Adrenal gland (tissue), 12 donors: ENCODE results near the gene PRSS12. TPM values are rescaled to one million over a fixed set of nuclear protein-coding genes. Genes with fewer than 3 reads are reported as not detected.

Experiments
- DNase-seq, 7 donors: peaks; one replicate each; pipeline ENCODE4 v3.0.0-alpha.2; 2019 to 2020
- H3K27ac ChIP-seq, 5 donors: fragments of 200-600 bp; sonication (generic) in 4 of 5; 1 replicate in 3 of 5; 2 replicates in 2 of 5; pipeline versions ENCODE4 v1.5.1 to v1.8.0; 2016 to 2020; ENCODE audit warnings: mild to moderate bottlenecking in 1 of 5
- H3K27me3 ChIP-seq: fragments of 200-600 bp; 2 replicates; pipeline ENCODE4 v1.8.0; 2021
- H3K36me3 ChIP-seq, 2 donors: fragments of 200-600 bp; replicated peaks in 1 of 2; 1 replicate in 1 of 2; 2 replicates in 1 of 2; pipeline versions ENCODE4 v1.5.1 to v1.8.0; 2018 to 2022
- H3K4me1 ChIP-seq, 2 donors: fragments of 200-600 bp; replicated peaks in 1 of 2; 1 replicate in 1 of 2; 2 replicates in 1 of 2; pipeline versions ENCODE4 v1.5.1 to v1.8.0; 2018 to 2021
- H3K4me3 ChIP-seq, 4 donors: fragments of 200-600 bp; sonication (generic) in 3 of 4; one replicate each; pipeline ENCODE4 v1.5.1; 2016 to 2018
- H3K9me3 ChIP-seq, 3 donors: fragments of 200-600 bp; sonication (generic) in 1 of 3; replicated peaks in 1 of 3; 1 replicate in 2 of 3; 2 replicates in 1 of 3; pipeline versions ENCODE4 v1.5.1 to v1.8.0; 2016 to 2021
- POLR2A ChIP-seq, 2 donors: fragments of 450-650 bp; IDR thresholded peaks; one replicate each; pipeline ENCODE4 v1.6.1; 2017; ENCODE audit warnings: antibody characterized with exemption in 2 of 2, mild to moderate bottlenecking in 2 of 2, moderate library complexity in 1 of 2
- WGBS, 4 donors: extraction: QIAGEN DNeasy Blood & Tissue Kit in 2 of 4; methylation state at CpG; one replicate each; pipeline versions ENCODE4 v1.1.5 to v1.1.7; 2013 to 2017; 5-methylcytosine and 5-hydroxymethylcytosine counted together
- intact Hi-C, 2 donors: fragments of 100-400 bp; cut with DNase I; formaldehyde crosslinking; loops; one replicate each; pipeline versions ENCODE4 v1.14.1 to v1.15.0; 2022 to 2023
- polyA plus RNA-seq, 3 donors: library from polyadenylated mRNA; stranded (reverse); fragments of 200-250 nt in 2 of 3; fragments of 350-450 nt in 1 of 3; fragmentation: Illumina TruSeq in 1 of 3; extraction: RNeasy Lipid Tissue Mini Kit (QIAGEN cat#74804) in 1 of 3; gene quantifications; one replicate each; pipeline ENCODE4 v1.2.3, GENCODE V29; 2013 to 2014
- total RNA-seq, 9 donors: library from RNA; depleted of rRNA in 4 of 9; stranded (reverse); fragments of >200 nt in 4 of 9; fragments of 120-200 nt in 1 of 9; fragmentation: NEBNext Ultra II Directional in 1 of 9; extraction: Animal tissue kit (Norgen Biotek cat#: 25700) in 1 of 9; gene quantifications; one replicate each; pipeline versions ENCODE4 v1.1.0 to v1.2.4, GENCODE V29; 2013 to 2023
- TF ChIP-seq, protein P1 (sequence below), 6 experiments: fragments of 450-650 bp in 4 of 6; fragments of 200-600 bp in 2 of 6; sonication (generic) in 1 of 6; IDR thresholded peaks; 1 replicate in 5 of 6; 2 replicates in 1 of 6; pipeline versions ENCODE4 v1.5.1 to v1.8.0; 2016 to 2021; ENCODE audit warnings: antibody characterized with exemption in 6 of 6, mild to moderate bottlenecking in 2 of 6, moderate library complexity in 1 of 6
- donor health status: healthy with polysubstance abuse.
- donor health status: Bipolar disorder and iron deficiency.
- donor health status: DM: yes; HTN: yes; CAD: no.
- donor health status: DM: no; HTN: no; CAD: no.
- donor health status: DM: no; HTN: no; CAD: no.
- donor health status: DM: yes; HTN: yes; CAD: no.

PRSS12 gene
- total and polyA plus RNA-seq, 12 donors, result 0.07 to 0.89 (median 0.23) TPM; not detected in 3

DNA sequence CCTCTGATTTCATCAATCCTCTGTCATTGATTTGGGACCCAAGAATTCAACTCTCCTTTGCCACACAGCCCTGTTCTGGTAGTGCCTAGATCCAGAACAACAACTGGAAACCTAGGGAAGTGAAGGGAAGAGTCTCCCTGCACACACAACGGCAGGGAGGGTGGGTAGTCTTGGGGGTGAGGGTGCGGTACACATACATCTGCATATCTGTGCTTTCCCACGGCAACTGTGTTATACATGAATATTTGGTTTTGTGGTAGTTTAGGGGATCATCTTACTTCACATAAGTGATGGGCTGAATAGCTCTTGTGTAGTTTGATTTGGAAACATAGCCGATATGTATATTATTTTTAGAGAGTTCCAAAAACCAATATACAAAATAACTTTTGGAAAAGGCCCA, 3.3 kb upstream of the PRSS12 start:
- H3K27me3 ChIP-seq, result peaks cover 44% of the 10 kb centered on the region
- intact Hi-C loops, result no loop called here
- no peak overlapping the region for H3K4me3 ChIP-seq
- no peak for TF ChIP-seq POLR2A (IDR thresholded peaks at IDR 0.05)
- TF ChIP-seq, protein P1, sequence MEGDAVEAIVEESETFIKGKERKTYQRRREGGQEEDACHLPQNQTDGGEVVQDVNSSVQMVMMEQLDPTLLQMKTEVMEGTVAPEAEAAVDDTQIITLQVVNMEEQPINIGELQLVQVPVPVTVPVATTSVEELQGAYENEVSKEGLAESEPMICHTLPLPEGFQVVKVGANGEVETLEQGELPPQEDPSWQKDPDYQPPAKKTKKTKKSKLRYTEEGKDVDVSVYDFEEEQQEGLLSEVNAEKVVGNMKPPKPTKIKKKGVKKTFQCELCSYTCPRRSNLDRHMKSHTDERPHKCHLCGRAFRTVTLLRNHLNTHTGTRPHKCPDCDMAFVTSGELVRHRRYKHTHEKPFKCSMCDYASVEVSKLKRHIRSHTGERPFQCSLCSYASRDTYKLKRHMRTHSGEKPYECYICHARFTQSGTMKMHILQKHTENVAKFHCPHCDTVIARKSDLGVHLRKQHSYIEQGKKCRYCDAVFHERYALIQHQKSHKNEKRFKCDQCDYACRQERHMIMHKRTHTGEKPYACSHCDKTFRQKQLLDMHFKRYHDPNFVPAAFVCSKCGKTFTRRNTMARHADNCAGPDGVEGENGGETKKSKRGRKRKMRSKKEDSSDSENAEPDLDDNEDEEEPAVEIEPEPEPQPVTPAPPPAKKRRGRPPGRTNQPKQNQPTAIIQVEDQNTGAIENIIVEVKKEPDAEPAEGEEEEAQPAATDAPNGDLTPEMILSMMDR (IDR thresholded peaks at IDR 0.05), result no peak
- no peaks in the 10 kb centered on the region for H3K9me3 ChIP-seq
- WGBS, 4 donors, result 83 to 87% (median 85%) methylated on average over 4 of the region's 4 CpGs
- DNase-seq, result no peak
- no peak overlapping the region for H3K27ac ChIP-seq
- peaks cover 0 to 11% of the 10 kb centered on the region in 2 donors for H3K4me1 ChIP-seq
- H3K36me3 ChIP-seq, result no peaks in the 10 kb centered on the region

DNA sequence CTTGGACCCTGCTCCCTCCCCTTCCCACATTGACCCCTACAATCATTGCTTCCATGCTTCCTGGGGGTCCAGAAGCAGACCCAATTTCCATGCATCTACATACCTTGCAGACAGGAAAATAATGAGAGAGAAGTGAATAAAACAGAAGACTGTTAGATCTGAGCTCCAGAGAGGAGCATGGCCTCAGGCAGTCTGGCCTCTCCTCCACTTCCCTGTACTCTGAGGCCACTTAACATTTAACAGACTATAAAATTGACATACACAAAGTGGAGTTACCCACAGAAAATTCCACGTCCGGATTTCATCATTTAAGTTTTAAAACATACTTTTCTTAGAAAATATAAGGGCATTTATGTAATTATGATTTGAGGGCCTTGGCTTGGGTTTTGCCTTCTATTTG, 2.1 kb upstream of the PRSS12 start:
- no peak for DNase-seq
- Histone ChIP-seq H3K9me3 (no peaks in the 10 kb centered on the region), H3K27ac (no peak overlapping the region), H3K4me1 (peaks cover 0 to 11% of the 10 kb centered on the region in 2 donors), H3K4me3 (no peak overlapping the region), H3K27me3 (peaks cover 44% of the 10 kb centered on the region), H3K36me3 (no peaks in the 10 kb centered on the region)
- intact Hi-C loops, result loop anchor here in 1 of 2 donors (5.0 kb wide), 1 partner anchor 68 kb away; no protein-coding TSS in a partner anchor
- WGBS, 4 donors, result 54 to 70% (median 66%) methylated on average over 2 of the region's 2 CpGs
- TF ChIP-seq, protein P1 (IDR thresholded peaks at IDR 0.05), result no peak
- TF ChIP-seq POLR2A (IDR thresholded peaks at IDR 0.05), result no peak

DNA sequence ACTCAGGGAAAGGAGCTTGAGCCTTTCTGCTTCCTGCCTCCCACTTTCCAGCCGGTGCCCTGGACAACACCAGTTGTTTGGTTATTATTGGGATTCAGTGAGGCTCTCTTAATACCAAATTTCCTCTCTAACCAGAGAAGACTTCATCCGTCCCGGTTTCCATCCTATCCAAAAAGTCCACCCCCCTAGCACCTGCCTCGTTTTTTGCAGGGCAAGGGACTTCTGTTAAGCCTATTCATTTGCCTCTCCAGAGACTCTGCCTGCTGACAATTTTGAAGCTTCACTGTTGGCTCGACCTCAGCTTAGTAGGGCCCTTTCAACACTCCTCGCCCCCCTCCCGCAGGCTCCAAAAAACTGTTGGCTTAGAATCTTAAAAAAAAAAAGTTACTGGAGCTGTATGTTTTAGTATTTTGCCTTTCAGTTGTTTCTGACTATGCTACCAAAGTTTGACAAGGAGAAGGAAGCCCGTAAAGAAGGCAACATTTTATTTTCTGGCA, 779 bp upstream of the PRSS12 start:
- no peaks in the 10 kb centered on the region for H3K36me3 ChIP-seq
- peaks cover 42% of the 10 kb centered on the region for H3K27me3 ChIP-seq
- TF ChIP-seq, protein P1 (IDR thresholded peaks at IDR 0.05), result no peak
- TF ChIP-seq POLR2A (IDR thresholded peaks at IDR 0.05), result no peak
- DNase-seq, result no peak
- intact Hi-C loops, result loop anchor here in 1 of 2 donors (5.0 kb wide), 1 partner anchor 66 kb away; no protein-coding TSS in a partner anchor
- WGBS, 4 donors, result 31 to 46% (median 38%) methylated on average over 8 of the region's 8 CpGs
- H3K4me1 ChIP-seq, result peaks cover 0 to 11% of the 10 kb centered on the region in 2 donors
- H3K9me3 ChIP-seq, result no peaks in the 10 kb centered on the region
- H3K4me3 ChIP-seq, result no peak overlapping the region
- no peak overlapping the region for H3K27ac ChIP-seq

DNA sequence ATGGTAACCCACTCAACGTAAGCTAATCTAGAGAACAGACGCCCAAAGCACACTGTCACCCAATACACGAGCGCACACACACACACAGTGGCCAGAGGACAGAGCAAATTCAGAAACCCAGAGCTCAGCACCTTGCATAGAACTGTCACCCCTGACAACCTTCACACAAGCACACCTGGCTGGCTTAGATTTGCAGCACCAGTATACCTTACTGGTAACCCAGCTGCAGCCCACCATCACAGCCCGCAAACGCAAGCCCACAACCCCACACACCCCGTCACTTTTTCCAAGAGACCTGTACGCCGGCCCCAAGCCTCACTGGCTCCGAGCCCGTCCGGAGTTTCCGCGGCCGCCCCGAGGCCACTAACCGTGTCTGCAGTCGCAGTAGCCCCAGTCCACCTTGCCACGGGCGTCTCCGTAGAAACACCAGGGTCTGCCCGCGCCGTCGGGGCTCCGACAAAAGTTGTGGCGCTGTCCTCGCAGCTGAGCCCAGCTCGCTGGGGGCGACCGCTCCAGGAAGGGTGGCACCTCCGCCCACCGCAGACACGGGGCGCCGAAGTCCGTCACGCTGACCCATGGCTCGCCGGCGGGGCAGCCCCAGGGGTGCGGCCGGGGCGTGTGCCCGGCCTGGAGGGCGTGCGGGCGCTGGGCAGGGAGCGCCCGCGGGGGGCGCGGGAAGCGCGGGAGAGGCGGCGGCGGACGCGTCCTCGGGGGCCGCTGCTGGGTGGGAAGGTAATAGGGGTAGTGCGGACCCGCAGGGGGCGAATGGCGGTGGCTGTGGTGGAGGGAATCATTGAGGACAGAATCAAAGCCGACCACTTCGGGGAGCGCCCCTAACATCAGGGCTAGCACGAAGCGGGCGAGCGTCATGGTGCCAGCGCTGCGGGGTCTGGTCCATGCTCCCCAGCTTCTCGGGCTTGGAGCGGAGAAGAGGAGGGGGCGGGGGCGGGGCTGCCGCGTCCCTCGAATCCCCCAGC, 664 bp downstream of the PRSS12 start:
- Histone ChIP-seq H3K9me3 (no peaks in the 10 kb centered on the region), H3K27me3 (peaks cover 52% of the 10 kb centered on the region), H3K36me3 (no peaks in the 10 kb centered on the region), H3K27ac (no peak overlapping the region), H3K4me1 (peaks cover 0 to 11% of the 10 kb centered on the region in 2 donors), H3K4me3 (peak overlapping the region in 1 of 4 donors; percentile 50)
- DNase-seq, result peak in 2 of 7 donors; percentile 12 to 18
- intact Hi-C loops, result loop anchor here in 1 of 2 donors (5.0 kb wide), 1 partner anchor 65 kb away; no protein-coding TSS in a partner anchor
- no peak for TF ChIP-seq POLR2A (IDR thresholded peaks at IDR 0.05)
- 4 to 14% (median 6%) methylated on average over 22 to 82 of the region's 82 CpGs for WGBS, 4 donors
